Brain pericyte (primary cell): ENCODE data around the gene SHISA6.

Experiments
- DNase-seq: peaks from one replicate; pipeline ENCODE4 v3.0.0-alpha.2; 2012; ENCODE audit warnings: low read depth, low spot score

The SHISA6 gene

DNA sequence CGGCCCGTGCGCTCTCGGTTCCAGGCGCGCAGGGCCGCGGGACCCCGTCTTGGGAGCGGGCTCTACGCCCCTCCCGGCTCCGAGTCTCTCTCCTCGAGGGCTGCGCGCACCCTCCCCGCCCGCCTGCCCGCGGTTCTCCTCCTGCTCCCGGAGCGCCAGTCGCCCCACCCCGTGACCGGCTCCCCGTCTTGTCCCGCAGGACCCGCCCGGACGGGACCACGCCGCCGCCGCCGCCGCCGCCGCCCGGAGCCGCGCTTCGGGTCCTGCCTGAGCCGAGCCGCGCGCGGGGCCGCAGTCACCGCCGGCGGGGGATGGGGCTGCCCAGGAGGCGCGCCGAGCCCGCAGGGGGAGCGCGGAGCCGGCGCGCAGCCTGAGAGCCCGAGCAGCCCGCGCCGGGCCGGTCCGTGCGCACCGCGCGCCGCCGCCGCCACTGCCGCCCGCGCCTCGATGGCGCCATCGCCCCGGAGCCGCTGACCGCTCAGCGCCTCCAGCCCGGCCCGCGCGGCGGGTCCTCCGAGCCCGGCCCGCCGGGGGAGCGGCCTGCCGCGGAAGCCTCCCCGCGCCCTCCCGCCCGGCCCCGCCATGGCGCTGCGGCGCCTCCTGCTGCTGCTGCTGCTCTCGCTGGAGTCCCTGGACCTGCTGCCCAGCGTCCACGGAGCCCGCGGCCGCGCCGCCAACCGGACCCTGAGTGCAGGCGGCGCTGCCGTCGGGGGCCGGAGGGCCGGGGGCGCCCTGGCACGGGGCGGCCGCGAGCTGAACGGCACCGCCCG is at the start of gene SHISA6:
TSS of gene SHISA6 (plus strand) at position 373 of the 770 bp plus-strand sequence.
- no peak for DNase-seq

DNA sequence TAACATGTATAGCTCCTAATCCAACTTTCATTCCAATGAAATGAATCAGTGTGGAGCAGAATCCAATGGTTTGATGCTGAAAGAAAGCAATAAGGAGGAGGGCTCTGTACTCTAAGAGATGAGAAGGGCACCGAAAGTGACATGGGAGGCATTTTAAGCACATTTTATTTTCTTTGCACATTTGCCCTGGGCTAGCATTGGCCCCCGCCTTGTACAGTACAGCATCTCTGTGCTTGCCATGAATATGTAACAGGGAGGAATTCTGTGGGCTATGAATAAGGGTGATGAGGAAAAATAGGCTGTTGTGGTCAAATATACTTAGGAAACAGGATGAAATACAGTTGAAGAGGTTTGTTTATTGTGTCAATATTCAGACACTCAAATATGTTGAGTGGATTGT is 45.2 kb upstream of the SHISA6 start:
- DNase-seq, result no peak

DNA sequence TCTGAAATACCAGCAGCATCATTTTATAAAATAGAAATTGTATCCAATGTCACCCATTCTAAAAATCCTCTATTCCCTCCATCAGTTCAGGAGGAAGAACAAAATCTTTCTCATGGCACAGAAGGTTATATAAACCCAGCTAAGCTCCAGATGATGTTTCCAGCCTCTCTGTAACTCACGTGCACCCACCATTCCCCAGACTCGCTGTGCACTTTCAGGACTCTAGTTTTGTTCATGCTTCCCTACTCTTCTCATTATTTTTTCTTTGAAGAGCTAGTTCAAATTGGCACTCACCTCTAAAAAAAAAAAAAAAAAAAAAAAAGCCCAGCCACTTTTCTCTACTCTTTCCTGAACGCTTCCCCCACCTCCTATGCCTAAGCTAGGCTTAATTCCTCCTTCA is 36.0 kb upstream of the SHISA6 start:
- no peak for DNase-seq

DNA sequence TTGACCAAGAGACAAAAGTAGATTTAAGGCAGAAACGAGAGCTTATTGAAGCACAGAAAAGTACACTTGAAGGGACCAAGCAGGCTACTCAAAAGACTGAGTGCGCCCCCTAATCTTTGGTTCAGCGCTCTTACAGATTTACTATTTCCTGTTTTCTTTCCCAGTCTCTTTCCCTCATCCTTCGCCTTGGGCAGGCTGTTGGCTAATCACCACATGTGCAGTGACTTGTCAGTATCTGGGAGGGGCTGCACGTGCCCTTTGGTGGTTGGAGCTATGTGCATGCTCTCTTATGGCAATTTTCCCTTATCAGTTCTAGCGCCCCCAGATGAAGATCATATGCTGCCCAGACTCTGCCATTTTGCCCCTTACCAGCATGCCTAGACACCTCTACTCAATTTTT is 35.4 kb upstream of the SHISA6 start:
- no peak for DNase-seq

DNA sequence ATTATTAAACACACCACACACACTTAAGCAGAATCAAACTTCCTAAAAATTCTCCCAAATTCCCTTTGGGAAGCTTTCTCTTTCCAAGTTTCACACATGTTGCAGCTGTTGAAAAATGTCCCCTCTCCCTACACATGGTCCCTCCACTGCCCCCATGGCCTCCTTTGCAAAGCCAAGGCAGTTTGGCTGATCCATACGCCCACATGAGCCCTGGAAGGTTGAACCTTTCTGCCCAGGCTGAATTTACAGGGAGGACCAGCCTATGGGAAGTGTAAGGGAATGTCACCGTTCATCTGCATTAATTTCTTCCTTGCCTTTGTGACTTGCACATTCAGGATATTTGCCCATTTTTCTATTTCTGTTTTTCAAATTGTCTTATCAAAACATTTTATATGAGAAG is 31.1 kb upstream of the SHISA6 start:
- no peak for DNase-seq

DNA sequence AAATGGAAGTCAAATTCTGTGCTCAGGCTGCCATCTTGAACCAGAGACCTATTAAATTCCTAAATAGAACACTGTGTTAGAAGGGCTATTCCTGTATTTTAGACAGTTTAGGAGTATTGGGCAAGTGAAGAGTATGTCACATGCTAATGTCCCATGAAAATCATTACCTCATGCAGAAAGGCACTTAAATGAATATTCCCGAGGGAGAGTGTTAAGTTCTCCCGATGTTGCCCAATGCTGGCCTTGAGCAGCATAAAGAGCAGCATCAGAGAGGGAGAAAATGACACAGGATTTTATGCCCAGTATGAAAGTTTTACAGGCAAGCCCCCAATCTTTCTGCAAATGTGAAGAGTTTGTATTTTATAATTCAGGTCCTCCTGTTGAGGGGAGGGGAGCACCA is 28.2 kb upstream of the SHISA6 start:
- DNase-seq, result no peak

DNA sequence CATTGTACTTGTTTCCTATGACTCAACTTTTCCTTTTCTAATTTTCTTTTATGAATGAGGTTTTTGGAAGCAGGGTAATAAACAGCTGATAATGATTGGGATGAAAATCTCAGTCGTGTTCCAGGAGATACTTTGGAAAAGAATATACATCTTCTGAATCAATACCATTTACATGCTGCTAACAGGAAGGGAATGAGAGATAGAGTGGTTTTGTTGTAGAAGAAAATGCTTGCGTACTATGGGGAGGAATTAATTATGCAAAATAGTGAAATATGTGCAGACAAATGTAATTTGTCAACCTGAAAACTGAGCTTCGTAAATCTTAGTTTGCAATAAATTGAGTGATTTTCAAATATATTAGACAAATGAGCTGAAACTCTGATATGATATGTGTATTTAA is 24.0 kb upstream of the SHISA6 start:
- DNase-seq, result no peak

DNA sequence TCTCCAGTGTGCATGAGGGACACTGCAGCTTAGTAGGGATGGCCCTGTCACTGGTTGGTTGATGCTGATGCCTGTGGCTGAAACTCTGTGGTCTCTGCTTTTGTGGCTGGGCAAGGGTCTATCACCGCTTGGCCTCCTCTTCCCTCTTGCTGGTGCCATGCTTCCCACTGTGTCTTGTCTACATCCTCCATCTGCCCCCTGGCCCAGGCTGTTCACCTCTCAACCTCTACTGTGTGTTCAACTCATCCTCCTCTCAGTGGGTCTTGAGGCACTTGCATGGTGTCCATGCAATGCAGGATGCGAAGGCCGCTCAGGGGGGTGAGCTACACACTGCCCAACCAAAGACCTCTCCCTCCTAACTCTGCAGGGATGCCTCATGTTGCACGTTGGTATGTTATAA is 19.8 kb upstream of the SHISA6 start:
- no peak for DNase-seq

DNA sequence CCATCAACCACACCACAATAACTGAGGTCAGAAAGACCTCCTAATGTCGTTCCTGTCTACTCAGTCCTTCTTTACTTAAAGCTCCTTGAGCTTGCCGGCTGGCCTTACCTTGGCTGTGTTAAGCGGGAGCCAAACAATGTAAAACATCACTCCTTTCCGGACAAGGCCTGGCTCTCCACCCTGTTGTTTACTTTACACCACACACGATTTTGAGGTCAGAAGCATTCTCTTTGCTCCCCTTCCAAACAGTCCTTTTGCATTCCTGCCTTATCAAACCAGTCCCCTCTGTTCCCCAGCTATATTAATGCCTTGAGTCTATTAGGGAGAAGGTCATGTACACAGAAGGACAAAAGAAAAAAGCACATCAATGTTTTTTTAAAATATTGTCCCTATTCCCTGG is 19.3 kb upstream of the SHISA6 start:
- DNase-seq, result no peak

DNA sequence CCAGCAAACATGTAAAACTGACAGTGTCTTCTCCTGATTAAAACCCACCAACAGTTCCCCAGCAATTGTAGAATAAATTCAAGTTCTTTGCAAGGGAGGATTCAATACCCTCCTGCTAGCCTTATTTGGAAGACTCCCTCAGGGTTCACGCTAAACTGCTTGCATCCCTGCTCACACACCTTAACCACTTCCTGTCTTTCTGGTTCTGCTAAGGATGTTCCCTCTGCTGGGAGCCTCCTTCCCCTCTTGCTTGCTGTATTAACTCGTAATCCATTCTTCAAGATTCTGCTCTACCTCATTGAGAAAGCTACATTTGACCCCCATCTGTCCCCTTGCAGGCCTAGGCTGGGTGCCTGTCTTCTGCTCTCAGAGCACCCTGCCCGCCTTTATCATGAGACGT is 2.3 kb upstream of the SHISA6 start:
- DNase-seq, result no peak

DNA sequence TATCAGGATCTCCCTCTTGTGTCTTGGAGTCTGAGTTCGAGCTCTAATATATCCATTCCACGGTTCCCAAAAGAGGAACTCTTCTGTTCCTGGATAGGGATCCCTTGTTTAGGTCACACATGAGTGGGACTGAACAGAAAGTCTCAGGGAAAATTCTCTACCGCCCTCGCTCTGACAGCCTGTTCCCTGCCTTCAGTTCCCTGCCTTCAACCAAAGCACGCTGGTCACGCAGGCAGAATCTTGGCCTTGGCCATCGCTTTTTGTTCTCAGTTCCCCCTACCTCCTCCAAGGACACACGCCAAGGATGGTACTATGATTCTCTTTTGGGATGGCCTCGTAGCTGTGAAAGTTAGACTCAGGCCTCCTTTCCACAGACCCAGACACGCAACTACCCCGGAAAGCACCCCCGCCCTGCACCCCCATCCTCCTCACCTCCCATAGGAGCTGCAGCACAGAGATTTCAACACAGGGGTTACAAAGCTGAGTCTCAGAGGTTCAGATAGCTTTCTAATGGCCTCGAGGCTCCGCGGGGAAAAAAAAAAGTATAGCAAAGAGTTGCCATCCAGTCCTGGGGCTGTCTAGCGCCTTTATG is 1.5 kb upstream of the SHISA6 start:
- no peak for DNase-seq

DNA sequence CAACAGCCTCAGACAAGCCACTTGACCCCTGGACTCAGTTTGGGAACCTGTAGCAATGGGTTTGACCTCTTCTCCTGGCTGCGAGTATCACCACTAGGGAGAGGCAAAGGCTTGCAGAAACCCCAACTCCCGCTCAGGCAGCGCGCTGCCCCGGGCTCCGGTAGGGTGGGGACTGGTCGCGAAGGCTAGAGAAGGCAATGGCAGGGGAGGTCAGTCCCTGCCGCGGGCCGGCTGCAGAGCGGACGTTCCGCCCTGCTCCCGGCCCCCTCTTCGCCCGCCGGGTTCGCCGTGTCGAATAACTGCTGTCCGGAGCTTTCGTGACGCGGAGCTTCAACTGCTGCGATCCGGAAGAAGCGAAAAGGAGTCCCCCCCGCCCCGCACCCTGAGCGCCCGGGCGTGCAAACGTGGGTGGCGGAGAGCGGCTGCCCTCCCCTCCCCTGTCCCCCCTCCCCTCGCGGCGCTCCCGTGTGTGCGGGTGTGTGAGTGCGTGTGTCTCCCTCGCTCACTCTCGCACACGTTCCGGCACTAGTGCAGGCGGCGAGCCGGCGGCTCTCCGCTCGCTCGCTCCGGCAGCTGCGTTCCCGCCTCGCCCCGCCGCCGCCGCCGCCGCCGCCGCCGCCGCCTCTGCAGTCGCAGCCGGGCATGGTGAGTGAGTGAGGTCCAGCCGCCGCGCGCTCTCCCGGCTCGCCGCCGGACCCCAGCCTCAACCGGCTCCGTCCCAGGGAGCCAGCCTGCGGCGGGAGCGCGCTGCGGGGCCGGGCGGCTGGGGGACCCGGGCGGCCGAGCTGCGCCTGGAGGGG is 772 bp upstream of the SHISA6 start:
- DNase-seq, result no peak

DNA sequence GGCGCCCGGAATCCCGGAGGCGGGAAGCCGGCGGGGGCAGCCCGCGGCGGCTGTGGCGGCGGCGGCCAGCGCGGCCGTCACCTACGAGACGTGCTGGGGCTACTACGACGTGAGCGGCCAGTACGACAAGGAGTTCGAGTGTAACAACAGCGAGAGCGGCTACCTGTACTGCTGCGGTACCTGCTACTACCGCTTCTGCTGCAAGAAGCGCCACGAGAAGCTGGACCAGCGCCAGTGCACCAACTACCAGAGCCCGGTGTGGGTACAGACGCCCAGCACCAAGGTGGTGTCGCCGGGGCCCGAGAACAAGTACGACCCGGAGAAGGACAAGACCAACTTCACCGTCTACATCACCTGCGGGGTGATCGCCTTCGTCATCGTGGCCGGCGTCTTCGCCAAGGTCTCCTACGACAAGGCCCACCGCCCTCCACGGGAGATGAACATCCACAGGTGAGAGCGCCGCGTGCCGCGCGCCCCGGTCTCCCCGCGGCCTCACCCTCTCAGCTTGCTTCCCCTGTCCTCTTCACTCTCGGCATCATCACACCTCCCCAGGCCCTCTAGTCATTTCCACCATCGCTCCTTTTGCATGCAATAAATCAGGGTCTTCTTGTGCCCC is 706 bp downstream of the SHISA6 start:
- no peak for DNase-seq

DNA sequence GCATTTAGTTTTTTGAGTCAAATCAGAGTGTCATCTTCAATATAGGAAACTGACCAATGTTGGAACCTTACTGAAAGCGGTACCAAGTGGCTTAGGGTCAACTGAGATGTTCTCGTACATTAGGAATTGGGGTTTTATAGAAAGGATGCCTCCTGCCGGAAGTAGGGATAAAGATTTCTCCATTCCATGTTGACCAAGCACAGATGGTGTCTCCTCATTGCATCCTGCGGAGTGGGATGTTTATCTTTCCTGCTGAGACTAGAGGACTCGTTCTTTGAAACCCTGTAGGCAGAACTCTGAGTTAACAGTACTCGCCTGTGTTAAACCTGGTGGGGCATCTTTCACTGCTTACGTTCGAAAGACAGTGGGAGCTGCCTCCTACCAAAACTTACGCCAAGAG is 1.4 kb downstream of the SHISA6 start:
- no peak for DNase-seq

DNA sequence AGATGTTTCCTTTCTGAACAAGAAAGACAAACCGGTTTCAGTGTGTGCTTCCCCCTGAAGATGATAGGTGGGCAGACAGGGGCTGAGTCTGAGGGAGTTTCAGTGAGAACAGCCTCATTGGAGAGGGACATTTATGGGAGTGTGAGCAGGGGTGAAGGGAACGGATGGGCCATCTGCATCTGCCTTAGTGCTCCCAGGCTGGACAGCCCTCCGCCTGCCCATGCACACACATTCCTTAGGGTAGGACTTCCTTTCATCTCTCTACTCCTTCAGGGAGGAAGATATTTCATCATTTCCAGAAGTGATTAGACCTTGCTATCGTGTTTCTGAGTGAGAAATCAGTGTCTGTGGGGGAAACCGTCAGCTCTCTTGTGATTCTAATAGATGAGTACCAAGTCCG is 3.8 kb downstream of the SHISA6 start:
- no peak for DNase-seq

DNA sequence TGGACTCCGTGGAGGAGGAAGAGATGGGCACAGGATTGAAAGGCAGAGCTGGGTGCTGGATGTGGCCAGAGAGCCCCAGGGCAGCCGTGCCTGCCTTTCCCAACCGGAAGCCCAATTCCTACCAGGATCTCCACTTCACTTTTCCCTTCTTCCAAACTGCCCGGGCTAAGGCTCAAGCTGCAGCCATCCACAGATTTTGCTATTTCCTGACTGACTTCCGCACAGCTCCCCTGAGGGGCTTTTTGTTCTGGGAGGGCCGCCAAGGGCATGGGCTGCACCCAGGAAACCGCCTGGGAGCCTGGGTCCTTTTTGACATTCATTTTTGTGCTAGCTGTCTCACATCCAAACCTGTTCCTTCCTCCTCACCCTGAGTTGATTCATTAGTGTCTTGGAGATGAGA is 4.2 kb downstream of the SHISA6 start:
- no peak for DNase-seq

DNA sequence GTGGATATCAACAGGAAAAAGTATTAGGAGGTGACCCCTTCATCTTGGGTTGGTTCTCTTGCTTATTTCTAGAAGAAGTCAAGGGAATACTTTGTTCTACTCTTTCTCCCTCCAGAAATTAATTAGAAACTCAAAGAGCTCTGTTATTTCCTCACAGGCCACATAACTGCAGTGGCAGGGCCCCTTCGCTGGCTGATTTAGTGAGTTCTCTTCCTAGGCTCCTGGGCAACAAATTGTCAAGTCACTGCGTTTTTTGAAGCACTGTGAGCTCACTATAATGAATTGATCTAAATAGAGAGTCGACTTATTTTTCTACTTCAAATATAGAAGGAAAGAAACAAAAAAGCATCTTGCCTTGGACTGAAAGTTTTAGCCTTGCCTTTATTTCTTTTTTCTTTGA is 4.8 kb downstream of the SHISA6 start:
- DNase-seq, result no peak

DNA sequence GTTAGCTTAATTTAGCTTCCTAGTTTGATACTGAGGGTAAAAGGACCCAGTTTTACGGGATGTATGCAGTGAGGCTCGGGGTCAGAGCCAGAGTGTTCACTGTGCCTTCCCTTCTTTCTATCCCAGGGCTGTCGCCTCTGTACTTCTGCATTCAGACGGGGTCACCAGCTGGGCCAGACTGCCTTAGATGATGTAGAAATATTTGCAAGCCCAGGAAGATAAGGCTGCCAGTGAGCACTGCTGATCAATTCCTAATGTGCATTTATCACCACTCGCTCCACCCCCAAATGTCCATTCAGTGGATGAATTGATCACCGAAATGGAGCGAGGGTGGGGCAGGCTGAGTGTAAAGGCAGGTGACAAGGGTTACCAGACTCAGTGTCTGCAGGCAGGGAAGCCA is 9.1 kb downstream of the SHISA6 start:
- DNase-seq, result no peak

DNA sequence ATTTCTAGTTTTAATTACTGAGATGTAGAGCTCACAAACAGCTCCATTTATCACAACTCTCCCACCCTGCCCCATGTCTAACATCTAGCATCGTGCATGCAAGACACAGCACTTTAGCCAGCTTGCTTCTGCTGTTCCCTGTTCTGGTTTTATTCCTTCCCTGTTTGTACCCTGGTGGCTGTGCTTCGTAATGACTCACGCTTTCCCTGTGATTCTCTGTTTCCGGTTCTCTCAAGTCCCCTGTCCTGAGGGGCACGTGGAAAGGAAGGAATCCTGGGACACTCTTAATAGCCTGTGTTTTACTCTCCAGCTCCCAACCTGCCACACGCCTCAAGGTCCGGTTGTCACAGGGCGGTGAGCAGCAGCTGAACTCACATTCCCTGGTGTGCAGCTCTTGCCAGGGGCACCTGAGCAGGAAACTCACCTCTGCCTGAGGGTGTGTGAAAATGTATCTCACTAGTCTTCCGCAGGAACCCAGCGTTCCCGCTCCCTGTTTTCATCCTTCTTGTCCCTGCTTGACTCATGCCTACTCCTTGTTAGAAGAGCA is 10.6 kb downstream of the SHISA6 start:
- no peak for DNase-seq

DNA sequence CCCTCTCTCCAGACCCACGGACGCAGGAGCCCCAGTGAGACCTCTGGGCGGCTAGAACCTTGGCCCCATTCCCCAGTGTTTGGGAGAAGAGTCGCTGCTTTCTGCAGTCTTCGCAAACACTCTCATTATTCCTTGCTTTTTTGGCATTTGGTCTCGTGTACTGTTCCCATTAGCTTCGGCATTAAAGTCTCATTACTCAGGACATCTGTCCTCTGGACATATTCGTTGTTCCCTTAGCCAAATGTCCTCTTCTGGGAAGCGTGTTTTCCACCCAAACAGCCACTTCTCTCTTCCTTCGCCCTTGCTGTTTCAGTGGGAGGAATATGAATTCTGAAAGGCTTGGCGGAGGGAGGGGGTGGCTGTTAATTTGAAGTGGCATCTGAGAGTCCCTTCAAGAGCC is 11.1 kb downstream of the SHISA6 start:
- DNase-seq, result no peak

DNA sequence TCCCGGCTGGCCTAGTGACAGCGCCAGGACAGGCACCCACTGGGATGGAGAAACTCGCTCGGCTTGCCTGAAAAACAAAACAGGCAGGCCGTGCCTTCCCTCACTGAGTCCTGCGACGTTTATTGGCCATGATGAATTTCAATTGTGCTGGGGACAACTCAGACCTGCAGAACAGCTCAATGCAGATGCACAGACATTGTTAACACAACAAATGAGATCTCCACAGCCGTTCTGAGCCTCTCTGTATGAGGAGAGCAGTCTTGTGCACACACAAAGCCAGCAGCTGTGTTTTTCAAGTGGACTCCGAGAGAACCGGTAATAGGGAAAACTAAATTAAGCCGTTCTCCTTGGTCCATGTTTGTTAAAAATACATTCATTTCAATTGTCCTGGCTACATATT is 15.9 kb downstream of the SHISA6 start:
- DNase-seq, result no peak

DNA sequence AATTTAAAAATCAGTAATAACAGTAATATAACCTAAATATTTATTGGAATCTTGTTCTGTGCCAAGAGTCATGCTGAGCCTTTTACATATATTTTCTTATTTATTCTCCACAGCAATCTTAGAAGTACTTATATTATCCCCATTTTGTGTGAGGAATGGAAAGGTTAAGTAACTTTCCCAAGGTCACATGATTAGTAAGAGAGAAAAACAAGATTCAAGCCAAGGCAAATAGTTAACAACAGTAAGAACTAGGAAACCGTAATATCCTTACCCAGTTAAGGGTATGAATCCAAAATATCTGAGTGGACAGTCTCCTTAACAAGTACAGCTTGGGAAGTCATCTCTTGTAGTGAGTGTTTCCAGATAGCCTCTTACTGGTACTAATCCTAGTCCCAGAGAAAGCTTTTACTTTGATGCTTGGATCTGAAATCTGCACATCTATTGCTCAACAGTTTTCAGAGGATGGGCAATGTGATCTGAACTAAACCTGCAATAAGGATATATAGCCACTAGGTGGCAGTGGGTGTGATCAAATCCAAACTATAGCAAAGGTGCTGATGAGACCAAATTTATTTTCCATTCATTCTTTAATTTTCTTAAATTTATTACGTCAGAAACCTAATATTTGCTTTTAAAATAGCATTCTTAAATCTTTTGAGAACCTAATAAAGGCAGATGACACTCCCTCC is 23.3 kb downstream of the SHISA6 start:
- DNase-seq, result no peak
